Measurements from ENCODE around the gene VWC2L.

VWC2L gene

GRCh38 chr2:214543386-214543955, 132.6 kb downstream of the VWC2L start:
- DNase-seq: no peak

GRCh38 chr2:214545898-214546542, 135.2 kb downstream of the VWC2L start:
- no peak for DNase-seq

- no peak for DNase-seq
Observed at GRCh38 chr2:214547931-214548330, 137.1 kb downstream of the VWC2L start.

- no peak for DNase-seq
Observed at GRCh38 chr2:214549946-214550345, 139.1 kb downstream of the VWC2L start.

DNA sequence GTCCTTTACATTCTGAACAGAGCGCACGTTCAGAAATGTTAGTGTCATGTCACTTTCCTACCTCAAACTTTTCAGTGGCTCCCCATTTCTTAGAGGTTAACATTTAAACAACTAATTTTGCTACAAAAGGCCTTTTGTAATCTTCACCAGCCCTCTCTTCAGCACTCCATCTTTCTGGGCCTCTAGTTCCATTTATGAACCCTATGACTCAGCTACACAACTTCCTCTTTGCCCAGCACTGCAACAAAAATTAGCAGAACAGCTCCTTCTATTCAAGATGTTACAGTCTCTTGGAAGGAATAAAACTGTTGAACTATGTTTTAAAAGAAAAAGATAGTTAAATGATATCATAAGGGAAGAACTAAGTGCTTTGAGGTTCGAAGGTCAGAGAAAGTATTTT, 139.9 kb downstream of the VWC2L start:
- DNase-seq: no peak

DNA sequence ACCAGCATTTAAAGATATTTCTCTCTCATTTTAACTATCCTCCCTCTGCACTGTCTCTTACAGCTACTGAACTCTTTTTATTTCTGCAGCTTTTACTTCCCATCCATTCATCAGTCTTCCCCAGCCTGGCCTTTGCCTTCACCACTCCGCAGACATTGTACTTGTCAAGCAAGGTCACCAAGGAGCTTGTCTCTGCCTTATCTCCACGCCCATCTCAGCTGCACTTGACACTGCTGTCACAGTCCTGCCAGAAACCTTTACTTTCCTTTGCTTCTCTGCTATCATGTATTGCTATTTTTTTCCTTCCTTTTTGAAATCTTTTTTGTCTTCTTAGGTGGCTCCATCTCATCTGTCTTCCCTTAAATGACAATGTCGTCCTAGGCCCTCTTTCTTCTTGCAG, 147.0 kb downstream of the VWC2L start:
- DNase-seq: no peak

- DNase-seq: no peak
Observed at GRCh38 chr2:214558341-214558740, 147.5 kb downstream of the VWC2L start.

DNA sequence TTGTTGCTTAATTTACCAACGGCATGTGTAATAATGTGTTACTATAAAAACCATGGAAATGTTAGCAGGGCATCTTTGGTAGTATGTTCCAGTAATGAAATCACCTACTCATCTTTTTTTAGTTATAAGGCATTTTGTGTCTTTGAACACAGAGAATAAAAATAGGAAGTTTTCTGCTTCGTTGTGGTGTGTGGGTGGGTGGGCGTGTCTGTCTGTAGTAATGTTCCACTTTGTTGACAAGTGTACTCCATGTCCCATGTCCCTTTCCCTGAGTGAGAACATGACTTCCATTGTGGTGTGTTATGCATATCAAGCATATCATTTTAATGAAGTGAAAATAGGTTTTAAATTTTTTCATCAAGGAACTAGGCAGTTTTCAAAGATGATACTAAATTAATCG, 149.3 kb downstream of the VWC2L start:
- no peak for DNase-seq

- no peak for DNase-seq
Observed at GRCh38 chr2:214560618-214561190, 149.8 kb downstream of the VWC2L start.

GRCh38 chr2:214565246-214565645, 154.4 kb downstream of the VWC2L start:
- DNase-seq: no peak

DNA sequence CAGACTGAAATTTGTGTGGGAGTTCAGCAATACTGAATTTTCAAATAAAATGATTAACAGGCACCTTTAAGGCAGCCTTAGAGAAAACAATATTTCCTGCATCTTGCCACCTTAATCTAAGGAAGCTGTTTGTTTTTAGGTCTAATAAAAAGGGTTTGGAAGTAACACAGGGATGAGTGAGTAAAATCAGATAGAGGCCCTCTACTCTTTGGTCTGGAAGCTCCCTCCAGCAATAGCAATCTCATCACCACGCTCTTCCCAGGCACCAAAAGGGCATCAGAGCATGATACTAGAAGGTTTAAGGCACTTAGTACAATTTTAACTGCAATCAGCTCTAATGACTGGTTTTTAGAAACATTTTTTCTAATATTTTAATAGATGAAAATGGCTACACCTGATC, 155.6 kb downstream of the VWC2L start:
- DNase-seq: no peak

DNA sequence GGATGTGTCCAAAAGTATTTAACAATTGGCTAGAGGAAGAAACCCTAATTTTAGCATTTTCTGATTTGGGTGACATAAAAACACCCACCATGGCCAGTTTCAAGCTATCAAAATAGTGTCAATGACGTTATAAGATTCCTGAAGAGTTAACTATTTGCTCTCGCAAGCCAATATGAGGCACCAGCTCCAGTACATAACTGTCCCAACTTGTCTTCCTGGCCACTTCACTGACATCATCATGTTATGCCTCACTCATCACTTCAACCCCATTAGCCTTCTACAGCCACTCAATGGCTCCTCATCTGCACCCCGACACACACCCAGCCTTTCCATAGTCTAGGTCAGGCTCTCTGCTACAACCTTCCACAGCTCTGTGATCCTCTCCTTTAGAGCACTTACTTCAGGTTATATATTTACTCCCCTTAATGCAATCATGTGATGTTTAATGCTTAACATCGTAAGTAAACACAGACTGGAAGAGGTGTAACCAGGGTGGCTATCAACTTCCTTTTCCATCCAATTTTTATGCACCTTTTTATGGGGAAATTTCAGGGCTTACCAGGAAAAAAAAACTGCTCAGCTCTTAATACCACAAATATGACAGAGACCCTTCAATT, 158.7 kb downstream of the VWC2L start:
- DNase-seq: no peak

DNA sequence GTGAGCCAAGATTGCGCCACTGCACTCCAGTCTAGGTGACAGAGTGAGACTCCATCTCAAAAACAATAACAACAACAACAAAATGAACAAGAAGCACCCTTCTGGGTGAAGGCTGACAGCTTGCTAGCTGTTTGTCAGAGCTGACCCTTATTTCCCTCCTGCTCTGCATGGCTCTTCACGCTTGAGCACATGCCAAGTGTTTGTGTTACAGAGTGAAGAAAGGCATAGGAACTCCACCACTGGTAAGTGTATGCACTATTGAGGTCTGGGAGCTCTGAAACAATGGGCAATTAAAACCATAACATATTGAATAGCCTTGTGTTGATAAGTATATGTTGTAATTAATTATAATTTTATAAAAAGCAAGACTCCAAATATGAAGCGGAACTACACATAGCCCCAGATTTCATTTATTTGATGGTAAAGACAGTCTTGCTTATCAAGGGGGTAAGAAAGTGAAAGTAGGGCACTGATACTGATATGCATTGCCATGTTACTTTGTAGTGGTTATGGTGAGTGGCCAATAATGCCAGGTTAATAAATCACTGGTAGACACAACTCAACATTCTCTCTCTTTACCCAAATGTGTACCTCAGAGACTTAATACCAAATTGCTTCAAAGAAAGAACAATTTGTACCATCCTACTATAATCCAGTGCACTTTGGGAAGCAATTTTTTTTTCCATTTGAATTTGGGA, 163.4 kb downstream of the VWC2L start:
- DNase-seq: no peak

- DNase-seq: no peak
Observed at GRCh38 chr2:214575030-214575429, 164.2 kb downstream of the VWC2L start.

DNA sequence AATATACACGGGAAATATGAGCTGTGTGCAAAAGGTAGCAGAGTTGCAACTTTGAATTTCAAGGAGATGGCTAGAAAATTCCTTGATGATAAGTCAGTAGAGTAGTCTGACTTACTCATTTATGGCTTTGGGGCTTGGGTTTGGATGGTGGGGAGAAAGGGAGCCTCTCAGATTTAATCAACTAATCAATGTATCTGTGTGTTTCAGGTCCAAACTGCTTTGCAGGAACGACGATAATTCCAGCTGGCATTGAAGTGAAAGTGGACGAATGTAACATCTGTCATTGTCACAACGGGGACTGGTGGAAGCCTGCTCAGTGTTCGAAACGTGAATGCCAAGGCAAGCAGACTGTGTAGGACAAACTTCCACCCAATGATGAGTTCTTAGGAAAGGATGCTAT, 164.6 kb downstream of the VWC2L start:
- DNase-seq: no peak

DNA sequence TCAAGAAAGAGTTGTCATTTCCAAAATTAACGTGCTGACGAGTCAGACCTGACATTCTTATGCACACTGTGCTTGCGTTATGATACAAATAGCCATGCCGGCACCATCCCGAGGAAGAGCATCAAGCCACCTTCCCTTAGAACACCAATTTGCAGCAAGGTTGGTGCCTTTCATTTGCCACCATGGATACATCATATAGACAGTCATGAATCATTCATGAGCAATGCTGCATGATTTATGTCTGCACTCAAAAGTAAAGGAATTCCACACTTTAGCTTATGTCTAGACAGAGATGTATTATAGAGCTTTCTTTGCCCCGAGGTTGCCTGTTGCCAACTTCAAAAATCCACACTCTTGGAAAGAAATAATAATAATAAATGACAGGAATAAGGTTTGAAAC, 166.9 kb downstream of the VWC2L start:
- no peak for DNase-seq

- DNase-seq: no peak
Observed at GRCh38 chr2:214578442-214578841, 167.6 kb downstream of the VWC2L start.

DNA sequence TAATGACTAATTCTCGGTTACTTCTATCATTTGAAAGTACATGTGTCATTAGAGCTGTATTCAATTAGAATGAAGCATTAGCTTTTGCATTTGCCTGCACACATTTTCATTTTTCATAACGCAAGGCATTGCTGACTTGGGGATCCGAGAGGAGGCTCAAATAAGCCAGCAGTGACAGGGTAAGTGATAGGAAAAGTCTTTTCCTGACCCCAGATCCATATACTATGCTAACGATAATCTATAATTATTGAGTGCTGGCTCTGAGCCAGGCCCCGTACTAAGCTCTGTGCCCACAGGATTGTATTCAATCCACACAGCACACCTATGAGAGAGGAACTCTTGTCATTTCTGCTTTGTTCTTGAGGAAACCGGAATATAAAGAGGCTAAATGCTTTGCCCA, 168.2 kb downstream of the VWC2L start:
- DNase-seq: no peak

DNA sequence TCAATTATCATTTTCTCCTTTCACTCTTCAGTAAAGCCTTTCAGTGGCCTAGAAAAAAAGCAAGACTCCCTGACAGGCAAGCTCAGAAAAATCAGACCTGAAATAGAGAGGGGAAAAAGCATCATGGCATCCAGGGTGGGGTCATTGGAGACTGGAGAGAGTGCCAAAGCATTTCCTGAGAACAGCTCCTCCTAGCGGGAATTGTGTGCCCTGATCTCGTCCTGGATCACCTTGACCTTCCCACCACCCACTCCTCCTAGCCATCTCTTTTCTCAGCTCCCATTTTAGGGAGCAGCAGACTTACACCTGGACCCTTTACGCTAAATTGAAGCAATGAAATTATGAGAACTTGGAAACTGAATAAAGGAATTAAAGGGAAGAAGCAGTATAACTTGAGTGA, 176.6 kb downstream of the VWC2L start:
- DNase-seq: no peak

- no peak for DNase-seq
Observed at GRCh38 chr2:214591366-214591765, 180.5 kb downstream of the VWC2L start.

- DNase-seq: no peak
Observed at GRCh38 chr2:214592011-214592410, 181.2 kb downstream of the VWC2L start.

- no peak for DNase-seq
Observed at GRCh38 chr2:214593727-214594126, 182.9 kb downstream of the VWC2L start.

DNA sequence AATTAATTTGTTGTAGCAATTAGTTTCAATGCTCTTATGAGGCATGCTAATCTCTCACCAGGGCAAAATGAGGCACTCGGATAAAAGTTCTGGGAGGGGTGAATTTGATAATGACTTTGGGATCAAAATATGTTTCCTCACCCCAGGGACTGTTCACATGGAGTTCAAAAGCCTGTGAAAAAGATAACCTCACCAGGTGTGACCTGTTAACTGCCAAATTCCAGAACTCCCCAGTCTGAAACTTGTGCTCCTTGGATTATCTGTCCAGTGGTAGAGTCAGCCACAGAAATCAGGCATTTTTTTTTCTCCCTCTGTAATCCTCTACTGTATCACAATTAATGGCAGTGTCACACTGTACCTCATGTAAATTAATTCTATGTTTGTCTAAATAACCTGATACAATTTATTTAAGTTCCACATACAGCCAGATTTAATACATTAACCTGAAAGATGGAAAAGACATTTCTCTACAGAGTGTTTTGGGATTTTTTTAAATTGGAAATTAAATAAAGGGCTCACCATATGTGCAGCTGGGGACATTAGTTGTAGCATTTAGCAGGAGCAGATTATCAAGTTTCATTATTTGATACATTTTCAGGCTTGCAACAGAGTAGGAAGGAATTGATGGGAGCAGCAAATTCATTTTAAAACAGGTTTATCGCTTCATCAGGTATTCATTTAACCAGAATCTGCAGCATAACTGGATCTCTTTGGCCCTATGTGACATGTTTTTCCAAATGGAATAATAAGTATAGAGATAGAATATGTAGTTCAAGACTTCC, 191.2 kb downstream of the VWC2L start:
- DNase-seq: no peak
